NCI-H82 (cell line): ENCODE results near the gene MEGF8.
"Not testable (repeated sequence)": the region's sequence is repeated elsewhere in the genome, so short reads cannot be mapped to it uniquely, and the experiment has no call there.

ENCODE experiments used
- DNase-seq: peaks from one replicate; lab custom pipeline; 2025; lab: John Stamatoyannopoulos, UW

Gene MEGF8

DNA sequence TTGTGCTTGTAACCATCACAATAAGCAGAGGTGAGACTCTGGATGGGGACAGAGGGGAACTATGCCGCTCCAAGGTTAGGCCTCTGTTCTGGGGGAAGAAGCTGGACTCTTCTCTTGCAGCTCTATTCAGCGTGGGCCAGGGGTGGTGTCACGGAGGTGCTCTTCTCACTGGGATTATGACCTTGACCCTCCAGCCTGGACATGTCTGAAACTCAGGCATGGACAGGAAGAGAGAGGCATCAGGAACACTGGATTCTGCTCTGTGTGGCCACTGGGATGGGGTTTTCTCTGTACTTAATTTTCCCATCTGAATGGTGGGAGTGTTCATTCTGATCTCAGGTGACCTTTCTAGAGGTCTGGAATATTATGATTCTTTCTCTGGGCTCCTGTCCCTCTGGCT lies 7.6 kb downstream of the MEGF8 start:
- no peak for DNase-seq

DNA sequence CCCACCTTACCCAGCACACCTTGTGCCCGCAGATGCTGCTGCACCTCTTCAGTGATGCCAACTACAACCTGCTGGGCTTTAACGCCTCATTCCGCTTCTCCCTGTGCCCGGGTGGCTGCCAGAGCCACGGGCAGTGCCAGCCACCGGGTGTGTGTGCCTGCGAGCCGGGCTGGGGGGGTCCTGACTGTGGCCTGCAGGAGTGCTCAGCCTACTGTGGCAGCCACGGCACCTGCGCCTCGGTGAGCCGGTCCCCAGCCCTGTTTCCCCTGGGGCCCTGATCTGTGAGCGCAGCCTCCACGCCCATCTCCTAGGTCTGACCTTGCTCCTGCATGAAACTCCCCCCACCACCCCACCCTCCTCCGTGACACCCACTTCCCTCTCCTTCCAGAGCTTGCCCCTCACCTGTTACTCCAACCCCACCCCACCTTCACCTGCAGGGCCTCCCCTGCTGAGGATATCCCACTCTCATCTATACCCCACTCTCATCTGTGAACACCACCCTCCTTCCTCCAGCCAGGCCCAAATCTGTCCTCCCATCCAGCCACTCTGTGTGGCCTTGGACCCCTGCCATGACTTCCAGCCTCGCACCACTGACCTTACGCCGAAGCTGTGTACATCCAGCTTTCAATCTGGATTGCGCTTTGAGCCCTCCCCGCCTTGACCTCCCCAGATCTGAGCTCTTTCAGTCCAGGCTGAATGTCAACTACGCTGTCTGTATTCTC lies 8.7 kb downstream of the MEGF8 start:
- no peak for DNase-seq

DNA sequence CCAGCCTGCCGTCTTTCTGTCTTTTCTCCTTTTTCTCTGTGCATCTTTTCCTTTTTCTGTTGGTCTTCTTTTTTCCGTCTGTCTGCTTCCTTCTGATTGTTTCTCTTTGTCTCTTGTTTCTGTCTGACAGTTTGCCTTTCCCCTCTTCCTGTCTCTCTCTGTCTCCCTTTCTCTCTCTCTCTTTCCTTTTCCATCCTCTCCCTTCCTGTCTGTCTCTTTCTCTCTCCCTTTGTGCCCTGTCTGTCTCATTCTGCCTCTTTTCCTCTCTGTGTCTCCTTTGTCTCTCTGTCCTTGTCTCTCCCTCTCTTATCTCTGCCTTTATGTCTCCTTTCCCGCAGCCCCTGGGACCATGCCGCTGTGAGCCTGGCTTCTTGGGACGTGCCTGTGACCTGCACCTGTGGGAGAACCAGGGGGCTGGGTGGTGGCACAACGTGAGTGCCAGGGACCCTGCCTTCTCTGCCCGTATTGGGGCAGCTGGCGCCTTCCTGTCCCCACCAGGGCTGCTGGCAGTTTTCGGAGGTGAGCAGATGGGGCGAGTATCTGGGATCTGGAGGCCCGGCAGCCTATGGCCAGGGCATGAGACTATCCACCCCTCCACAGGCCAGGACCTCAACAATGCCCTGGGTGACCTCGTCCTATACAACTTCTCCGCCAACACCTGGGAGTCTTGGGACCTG lies 9.4 kb downstream of the MEGF8 start:
- no peak for DNase-seq

DNA sequence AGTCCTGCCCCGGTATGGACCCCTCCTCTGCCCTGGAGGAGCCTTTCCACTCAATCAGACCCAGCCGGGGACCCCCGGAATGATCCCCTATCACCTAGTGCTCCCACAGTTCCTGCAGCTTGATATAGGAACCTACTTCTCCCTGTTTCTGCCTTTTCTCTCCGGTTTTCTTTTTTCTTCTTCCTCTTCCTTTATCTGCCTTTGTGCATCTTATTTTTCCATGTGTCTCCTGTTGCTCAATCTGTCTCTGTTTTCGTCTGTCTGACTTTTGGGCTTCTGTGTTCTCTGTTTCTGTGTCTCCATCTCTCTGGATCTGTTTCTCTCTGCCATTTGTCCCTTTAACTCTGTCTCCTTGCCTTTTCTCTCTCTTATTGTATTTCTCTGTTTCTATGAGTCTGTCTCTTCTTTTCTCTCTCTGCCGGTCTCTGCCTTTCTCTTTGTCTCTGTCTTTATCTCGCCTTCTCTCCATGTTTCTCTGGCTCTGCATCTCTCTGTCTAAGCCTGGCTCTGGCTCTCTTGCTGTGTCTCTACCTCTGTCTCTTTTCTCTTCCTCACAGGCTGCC lies 10.0 kb downstream of the MEGF8 start:
- no peak for DNase-seq

DNA sequence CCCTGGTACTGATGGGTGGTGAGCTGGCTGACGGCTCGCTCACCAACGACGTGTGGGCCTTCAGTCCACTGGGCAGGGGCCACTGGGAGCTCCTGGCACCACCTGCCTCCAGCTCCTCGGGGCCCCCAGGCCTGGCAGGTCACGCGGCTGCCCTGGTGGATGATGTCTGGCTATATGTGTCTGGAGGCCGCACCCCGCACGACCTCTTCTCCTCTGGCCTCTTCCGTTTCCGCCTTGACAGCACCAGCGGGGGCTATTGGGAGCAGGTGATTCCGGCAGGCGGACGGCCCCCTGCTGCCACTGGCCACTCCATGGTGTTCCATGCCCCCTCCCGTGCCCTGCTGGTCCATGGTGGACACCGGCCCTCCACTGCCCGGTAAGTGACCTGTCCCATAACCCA lies 10.5 kb downstream of the MEGF8 start:
- no peak for DNase-seq

DNA sequence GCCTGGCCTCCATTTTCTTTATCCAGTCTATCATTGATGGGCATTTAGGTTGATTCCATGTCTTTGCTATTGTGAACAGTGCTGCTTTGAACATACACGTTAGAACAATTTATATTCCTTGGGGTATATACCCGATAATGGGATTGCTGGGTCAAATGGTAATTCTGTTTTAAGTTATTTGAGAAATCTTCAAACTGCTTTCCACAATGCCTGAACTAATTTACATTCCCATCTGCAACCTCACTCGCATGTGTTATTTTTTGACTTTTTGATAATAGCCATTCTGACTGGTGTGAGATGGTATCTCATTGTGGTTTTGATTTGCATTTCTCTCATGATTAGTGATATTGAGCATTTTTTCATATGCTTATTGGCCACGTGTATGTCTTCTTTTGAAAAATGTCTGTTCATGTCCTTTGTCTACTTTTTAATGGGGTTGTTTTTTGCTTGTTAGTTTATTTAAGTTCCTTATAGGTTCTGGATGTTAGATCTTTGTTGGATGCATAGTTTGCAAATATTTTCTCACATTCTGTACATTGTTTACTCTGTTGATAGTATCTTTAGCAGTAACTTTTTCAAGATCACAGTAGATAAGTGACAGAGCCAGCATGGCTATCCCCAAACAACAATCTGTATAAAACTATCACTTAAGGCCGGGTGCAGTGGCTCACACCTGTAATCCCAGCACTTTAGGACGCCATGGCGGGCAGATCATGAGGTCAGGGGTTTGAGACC lies 13.9 kb downstream of the MEGF8 start:
- DNase-seq: not testable (repeated sequence)

DNA sequence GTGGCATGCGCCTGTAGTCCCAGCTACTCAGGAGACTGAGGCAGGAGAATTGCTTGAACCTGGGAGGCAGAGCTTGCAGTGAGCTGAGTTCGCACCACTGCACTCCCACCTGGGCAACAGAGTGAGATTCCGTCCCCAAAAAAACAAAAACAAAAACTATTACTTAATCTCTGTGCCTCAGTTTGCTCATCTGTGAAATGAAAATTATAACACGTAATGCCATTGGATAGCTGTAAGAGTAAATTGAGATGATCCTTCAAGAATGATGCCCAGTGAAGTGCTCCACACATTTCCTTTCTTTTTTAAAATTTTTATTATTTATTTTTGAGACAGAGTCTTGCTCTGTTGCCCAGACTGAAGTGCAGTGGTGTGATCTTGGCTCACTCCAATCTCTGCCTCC lies 14.5 kb downstream of the MEGF8 start:
- DNase-seq: not testable (repeated sequence)

DNA sequence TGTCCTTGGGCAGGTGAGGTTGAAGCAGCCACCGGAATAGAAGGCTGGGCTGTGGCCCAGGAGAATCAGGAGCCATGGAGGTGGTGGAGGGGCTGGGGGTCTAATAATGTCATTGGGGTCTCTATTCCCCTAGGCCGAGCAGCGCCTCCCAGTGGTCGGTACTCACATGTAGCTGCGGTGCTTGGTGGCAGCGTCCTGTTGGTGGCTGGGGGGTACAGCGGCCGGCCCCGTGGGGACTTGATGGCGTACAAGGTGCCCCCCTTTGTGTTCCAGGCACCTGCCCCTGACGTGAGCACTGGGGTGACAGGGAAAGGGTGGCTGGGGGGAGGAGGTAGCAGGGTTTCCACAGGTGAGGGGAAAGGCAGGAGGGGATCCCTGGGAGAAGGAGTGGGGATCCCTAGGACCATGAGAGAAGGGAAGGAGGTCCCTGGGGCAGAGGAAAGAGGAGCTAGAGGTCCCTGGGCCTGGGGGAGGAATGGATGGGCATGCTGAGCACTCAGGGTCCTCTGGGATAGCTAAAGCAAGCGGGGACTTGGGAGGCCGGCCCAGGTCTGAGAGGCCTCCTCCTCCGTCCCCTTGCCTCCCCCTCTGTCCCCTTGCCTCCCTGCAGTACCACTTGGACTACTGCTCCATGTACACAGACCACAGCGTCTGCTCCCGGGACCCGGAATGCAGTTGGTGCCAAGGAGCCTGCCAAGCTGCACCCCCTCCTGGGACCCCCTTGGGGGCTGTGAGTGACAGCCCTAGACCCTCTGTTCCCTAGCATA lies 18.1 kb downstream of the MEGF8 start:
- DNase-seq: peak; percentile 31

DNA sequence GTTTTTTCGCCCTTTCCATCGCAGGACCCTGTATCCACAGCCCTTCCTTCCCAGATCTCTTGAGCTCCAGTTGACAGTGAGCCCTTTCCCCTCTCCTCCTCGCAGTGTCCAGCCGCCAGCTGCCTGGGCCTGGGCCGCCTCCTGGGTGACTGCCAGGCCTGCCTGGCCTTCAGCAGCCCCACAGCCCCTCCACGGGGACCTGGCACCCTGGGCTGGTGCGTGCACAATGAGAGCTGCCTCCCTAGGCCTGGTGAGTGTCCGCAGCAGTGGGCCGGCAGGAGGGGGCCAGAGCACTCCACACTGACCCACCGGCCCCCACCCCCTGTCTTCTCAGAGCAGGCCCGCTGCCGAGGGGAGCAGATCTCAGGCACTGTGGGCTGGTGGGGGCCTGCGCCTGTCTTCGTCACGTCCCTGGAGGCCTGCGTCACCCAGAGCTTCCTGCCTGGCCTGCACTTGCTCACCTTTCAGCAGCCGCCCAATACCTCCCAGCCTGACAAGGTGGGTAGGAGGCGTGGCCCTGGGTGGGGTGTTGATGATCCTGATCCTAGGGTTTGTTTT lies 19.0 kb downstream of the MEGF8 start:
- no peak for DNase-seq

DNA sequence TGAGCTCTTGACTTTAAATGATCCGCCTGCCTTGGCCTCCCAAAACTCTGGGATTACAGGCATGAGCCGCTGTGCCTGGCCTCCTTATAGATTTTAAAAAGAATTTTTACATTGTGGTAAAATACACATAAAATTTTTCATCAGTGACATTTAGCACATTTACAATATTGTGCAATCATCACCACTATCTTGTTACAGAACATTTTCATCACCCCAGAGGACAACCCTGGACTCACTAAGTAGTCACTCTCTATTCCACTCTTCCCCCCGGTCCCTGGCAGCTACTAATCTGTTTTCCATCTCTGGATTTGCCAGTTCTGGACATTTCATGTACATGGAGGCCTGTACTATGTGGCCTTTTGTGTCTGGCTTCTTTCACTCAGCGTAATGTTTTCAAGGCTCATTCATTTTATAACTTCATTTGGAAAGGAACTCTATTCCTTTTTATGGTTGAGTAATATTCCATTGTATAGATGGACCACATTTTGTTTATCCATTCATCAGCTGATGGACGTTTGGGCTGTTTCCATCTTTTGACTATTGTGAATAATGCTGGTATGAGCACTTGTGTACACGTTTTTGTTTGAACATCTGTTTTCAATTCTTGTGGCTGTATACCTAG lies 19.9 kb downstream of the MEGF8 start:
- DNase-seq: no peak

DNA sequence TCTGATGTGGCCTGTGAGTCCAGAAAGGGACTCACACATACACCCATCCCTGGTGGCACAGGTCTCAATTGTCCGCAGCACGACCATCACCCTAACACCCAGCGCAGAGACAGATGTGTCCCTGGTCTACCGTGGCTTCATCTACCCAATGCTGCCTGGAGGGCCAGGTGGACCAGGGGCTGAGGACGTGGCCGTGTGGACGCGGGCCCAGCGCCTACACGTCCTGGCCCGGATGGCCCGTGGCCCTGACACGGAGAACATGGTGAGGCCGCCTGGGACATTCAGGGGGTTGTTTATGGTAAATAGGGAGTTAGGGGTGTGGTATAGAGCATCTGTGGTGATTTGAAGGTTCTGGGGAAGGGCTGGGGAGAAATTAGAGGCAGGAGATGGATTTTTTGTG lies 22.8 kb downstream of the MEGF8 start:
- no peak for DNase-seq

DNA sequence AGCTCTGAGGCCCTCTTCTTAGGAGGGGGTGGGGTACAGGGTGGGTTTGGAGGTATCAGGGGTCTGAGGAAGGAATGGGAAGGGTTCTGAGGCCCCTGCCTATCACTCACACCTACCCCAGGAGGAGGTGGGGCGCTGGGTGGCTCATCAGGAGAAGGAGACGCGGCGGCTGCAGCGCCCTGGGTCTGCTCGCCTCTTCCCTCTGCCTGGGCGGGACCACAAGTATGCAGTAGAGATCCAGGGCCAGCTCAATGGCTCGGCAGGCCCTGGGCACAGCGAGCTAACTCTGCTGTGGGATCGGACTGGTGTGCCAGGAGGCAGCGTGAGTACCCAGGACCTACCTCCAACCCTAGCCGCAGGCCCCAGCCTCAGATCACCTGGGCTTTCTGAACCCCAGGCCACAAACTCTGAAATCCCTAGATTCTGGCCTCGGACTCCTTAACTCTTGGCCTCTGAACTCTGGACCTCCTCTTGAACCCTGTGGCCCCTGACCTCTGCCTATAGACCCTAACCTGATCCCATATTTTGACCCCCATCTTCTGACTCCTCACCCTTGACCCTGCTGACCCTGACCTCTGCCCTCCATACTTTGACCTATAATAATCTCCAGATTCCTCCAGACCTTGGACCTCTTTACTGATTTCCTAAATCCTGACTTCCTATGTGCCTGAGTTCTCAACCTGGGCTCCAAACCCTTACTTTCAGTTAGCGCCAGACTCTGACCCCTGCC lies 24.1 kb downstream of the MEGF8 start:
- DNase-seq: no peak

DNA sequence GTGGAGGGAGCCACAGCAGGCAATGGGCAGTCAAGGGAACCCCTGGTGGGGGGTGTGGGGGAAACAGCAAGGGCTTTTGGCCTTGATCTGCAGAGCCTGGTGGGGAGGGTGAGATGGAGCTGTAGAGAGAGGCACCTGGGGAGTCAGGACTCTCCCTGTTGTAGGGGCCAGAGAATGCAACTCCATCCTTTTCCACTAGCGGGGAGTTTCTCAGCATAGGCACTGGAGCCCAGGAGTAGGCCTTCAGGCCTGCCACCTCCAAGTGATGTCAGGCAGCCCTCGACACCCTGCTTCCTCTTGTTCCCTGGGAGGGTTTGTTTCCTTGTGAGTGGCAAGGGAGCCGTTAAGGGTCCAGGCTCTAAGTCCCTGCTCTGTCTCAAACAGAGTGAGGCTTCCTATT lies 25.0 kb downstream of the MEGF8 start:
- DNase-seq: no peak

DNA sequence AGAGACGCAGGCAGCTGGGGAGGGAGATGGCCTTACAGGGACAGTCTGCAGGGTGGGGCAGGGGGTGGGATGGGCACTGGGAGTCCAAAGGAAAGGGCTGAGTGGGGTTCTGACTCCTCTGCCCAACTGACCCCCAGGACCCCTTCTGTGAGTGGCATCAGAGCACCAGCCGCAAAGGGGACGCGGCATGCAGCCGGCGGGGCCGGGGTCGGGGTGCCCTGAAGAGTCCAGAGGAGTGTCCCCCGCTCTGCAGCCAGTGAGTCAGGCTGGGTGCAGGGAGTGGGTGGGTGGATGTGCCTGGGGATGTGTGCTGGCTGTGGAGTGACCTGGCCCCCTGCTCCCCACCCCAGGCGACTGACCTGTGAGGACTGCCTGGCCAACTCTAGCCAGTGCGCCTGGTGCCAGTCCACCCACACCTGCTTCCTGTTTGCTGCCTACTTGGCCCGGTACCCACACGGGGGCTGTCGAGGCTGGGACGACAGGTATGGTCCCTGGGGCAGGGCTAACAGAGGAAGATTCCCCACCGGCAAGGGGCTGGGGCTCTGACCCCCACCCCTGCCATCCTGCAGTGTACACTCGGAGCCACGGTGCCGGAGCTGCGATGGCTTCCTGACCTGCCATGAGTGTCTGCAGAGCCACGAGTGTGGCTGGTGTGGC lies 25.8 kb downstream of the MEGF8 start:
- DNase-seq: no peak

DNA sequence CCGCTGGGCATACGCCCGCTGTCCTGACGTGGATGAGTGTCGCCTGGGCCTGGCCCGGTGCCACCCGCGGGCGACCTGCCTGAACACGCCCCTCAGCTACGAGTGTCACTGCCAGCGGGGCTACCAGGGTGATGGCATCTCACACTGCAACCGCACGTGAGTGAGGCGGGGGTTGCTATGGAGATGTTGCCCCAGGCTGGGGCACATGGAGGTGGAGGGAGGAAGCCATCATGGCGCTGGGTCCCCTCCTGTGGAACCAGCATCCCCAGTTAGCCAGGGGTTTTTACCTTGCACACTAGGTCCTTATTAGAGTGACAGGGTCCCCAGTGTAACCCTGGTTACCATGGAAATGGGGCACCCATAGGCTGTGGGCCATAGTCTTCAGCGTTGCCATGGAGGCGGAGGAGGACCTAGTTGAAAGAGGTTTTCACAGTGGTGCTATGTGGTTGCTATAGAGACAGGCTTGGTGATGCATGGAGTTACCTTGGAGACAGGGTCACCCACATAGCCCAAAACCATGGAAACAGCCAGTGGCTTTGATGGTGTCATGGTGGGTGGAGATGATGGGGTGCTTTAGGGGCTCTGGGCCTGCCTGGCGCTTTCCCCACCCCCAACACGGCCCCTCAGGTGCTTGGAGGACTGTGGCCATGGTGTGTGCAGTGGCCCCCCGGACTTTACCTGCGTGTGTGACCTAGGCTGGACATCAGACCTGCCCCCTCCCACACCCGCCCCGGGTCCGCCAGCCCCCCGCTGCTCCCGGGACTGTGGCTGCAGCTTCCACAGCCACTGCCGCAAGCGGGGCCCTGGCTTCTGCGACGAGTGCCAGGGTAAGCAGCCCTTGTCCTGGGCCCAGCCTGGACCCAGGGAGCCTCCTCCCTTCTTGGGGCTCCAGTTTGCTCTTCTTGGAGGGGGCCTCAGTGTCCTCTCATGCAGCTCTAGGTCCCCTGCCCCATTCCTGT lies 27.1 kb downstream of the MEGF8 start:
- DNase-seq: no peak

DNA sequence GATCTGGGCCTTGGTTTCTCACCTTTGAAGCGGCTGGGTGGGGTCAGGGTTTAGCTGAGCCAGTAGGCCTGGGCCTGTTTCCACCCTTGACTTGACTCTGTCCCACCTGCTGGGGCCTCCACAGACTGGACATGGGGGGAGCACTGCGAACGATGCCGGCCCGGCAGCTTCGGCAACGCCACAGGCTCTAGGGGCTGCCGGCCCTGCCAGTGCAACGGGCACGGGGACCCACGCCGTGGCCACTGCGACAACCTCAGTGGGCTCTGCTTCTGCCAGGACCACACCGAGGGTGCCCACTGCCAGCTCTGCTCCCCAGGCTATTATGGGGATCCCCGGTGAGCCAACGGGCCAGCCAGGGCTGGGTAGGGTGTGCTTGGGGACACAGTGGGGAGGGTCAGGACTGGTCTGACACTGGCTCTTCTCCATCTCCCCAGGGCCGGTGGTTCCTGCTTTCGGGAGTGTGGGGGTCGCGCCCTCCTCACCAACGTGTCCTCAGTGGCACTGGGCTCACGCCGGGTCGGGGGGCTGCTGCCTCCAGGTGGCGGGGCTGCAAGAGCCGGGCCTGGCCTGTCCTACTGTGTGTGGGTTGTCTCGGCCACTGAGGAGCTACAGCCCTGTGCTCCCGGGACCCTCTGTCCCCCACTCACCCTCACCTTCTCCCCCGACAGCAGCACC lies 28.0 kb downstream of the MEGF8 start:
- no peak for DNase-seq

DNA sequence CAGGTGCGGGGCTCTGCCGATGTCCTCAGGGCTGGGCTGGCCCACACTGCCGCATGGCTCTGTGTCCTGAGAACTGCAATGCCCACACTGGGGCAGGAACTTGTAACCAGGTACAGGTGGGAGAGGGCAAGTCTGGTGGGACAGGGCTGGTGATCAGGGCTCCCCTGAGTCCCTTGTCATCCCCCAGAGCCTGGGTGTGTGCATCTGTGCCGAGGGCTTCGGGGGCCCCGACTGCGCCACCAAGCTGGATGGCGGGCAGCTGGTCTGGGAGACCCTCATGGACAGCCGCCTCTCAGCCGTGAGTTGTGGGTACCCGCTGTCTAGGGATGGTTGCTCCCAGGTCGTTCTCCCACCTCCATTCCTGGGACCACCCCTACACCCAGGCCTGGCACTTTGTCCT lies 30.5 kb downstream of the MEGF8 start:
- no peak for DNase-seq

DNA sequence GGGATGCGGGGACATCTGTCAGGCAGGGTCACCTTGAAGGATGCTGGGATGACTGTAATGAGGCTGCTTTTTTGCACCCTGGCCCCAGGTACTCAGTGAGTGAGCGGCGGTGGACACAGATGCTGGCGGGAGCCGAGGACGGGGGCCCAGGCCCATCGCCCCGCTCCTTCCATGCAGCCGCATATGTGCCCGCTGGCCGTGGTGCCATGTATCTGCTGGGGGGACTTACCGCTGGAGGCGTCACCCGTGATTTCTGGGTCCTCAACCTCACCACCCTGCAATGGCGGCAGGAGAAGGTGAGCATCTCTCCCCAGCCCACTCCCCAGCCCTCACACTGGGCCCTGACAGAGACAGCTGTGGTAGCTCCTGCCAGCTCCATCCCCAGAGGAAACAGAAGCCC lies 31.3 kb downstream of the MEGF8 start:
- no peak for DNase-seq
